Endothelial cell of umbilical vein (primary cell): ENCODE data around the gene DIP2C. TPM values are rescaled to one million over a fixed set of nuclear protein-coding genes. Genes with fewer than 3 reads are reported as not detected.

Source experiments
- BruUV-seq: library from RNA; stranded (reverse); fragments of 400-500 nt; replicated peaks from 2 replicates; lab custom pipeline; 2021; lab: Mats Ljungman, UMichigan
- CTCF ChIA-PET: fragments of 300-600, 350-600 bp; sonication (Branson Sonifier 250); formaldehyde crosslinking; loops from one replicate; lab custom pipeline; 2021; ENCODE audit warnings: antibody characterized with exemption, inconsistent platforms; lab: Charles Lee
- POLR2A ChIA-PET: fragments of 300-600, 350-600 bp; sonication (Branson Sonifier 250); formaldehyde crosslinking; loops from one replicate; lab custom pipeline; 2021; ENCODE audit warnings: antibody characterized with exemption, inconsistent platforms; lab: Charles Lee
- DNase-seq: peaks from one replicate; pipeline ENCODE4 v3.0.0-alpha.2; 2011; ENCODE audit warnings: low read depth, low spot score
- FAIRE-seq: peaks from 2 replicates; lab custom pipeline; 2011; peaks lifted over from hg19 to GRCh38; lab: Jason Lieb, UNC
- H2AFZ ChIP-seq: 2 replicates; pipeline ENCODE4 v1.6.0; 2012; ENCODE audit warnings: low read depth, low read length, control low read depth, inconsistent platforms
- H3K27ac ChIP-seq: 2 replicates; pipeline ENCODE4 v1.5.1; 2011; ENCODE audit warnings: low read depth, mild to moderate bottlenecking, control low read depth, low read length, moderate library complexity; ENCODE audit not compliant: insufficient read depth
- H3K27me3 ChIP-seq, 2 experiments: 2 replicates each; pipeline versions ENCODE4 v1.6.0 to v1.6.1; 2011; ENCODE audit warnings: low read length in 2 of 2, mixed read lengths in 1 of 2; ENCODE audit not compliant: control insufficient read depth in 2 of 2, insufficient read depth in 2 of 2
- H3K36me3 ChIP-seq, 2 experiments: 2 replicates in 1 of 2; 3 replicates in 1 of 2; pipeline ENCODE4 v1.5.1; 2011; ENCODE audit warnings: low read length in 2 of 2, mild to moderate bottlenecking in 1 of 2, moderate library complexity in 1 of 2; ENCODE audit not compliant: control insufficient read depth in 2 of 2, insufficient read depth in 2 of 2; ENCODE audit errors: extremely low read depth in 1 of 2
- H3K4me1 ChIP-seq: 3 replicates; pipeline ENCODE4 v1.5.1; 2011; ENCODE audit warnings: mild to moderate bottlenecking, low read length; ENCODE audit not compliant: control insufficient read depth, insufficient read depth; ENCODE audit errors: extremely low read depth
- H3K4me2 ChIP-seq: 2 replicates; pipeline ENCODE4 v1.6.1; 2011; ENCODE audit warnings: low read length, control low read depth, mixed read lengths; ENCODE audit not compliant: insufficient read depth
- H3K4me3 ChIP-seq, 3 experiments: fragments of 200-600 bp in 1 of 3; sonication (generic), shearing (Covaris generic) in 1 of 3; replicated peaks in 1 of 3; 2 replicates each; pipeline ENCODE4 v1.5.1; 2011 to 2016; ENCODE audit warnings: control low read depth in 3 of 3, low read length in 3 of 3, mild to moderate bottlenecking in 2 of 3, inconsistent platforms in 1 of 3, low read depth in 1 of 3, moderate library complexity in 1 of 3; ENCODE audit not compliant: insufficient read depth in 1 of 3
- H3K79me2 ChIP-seq: 2 replicates; pipeline ENCODE4 v1.6.0; 2012; ENCODE audit warnings: low read length, inconsistent platforms; ENCODE audit not compliant: control insufficient read depth, insufficient read depth
- H3K9ac ChIP-seq: replicated peaks from 2 replicates; pipeline ENCODE3; 2011; ENCODE audit warnings: low read length, control low read depth; ENCODE audit not compliant: insufficient read depth; ENCODE audit errors: extremely low read depth
- H3K9me1 ChIP-seq: replicated peaks from 3 replicates; pipeline ENCODE4 v1.6.0; 2011; ENCODE audit warnings: mild to moderate bottlenecking, low read length; ENCODE audit not compliant: control insufficient read depth, insufficient read depth; ENCODE audit errors: extremely low read depth
- H3K9me3 ChIP-seq: replicated peaks from 2 replicates; pipeline ENCODE4 v1.5.1; 2012; ENCODE audit warnings: low read length, inconsistent platforms; ENCODE audit not compliant: control insufficient read depth, insufficient read depth
- H4K20me1 ChIP-seq: replicated peaks from 2 replicates; pipeline ENCODE3; 2011; ENCODE audit warnings: mild to moderate bottlenecking, low read length; ENCODE audit not compliant: control insufficient read depth, insufficient read depth; ENCODE audit errors: extremely low read depth
- CTCF ChIP-seq, 2 donors: IDR thresholded peaks; 1 replicate in 1 of 2; 2 replicates in 1 of 2; pipeline ENCODE4 v1.5.1; 2011; ENCODE audit warnings: low read length in 2 of 2, mild to moderate bottlenecking in 2 of 2, moderate library complexity in 2 of 2, control low read depth in 1 of 2, inconsistent platforms in 1 of 2, low read depth in 1 of 2; ENCODE audit not compliant: insufficient read depth in 1 of 2; ENCODE audit errors: extremely low read depth in 1 of 2
- EZH2 ChIP-seq: IDR thresholded peaks from 2 replicates; pipeline ENCODE4 v1.6.1; 2012; ENCODE audit warnings: borderline replicate concordance, low read depth, mild to moderate bottlenecking, moderate library complexity, low read length, inconsistent platforms; ENCODE audit not compliant: severe bottlenecking
- FOS ChIP-seq: IDR thresholded peaks from 2 replicates; pipeline ENCODE4 v1.6.1; 2011; ENCODE audit warnings: mild to moderate bottlenecking, low read length, moderate library complexity, borderline replicate concordance; ENCODE audit not compliant: insufficient read depth
- GATA2 ChIP-seq: IDR thresholded peaks from 2 replicates; pipeline ENCODE4 v1.7.0; 2011; ENCODE audit warnings: low read depth, mild to moderate bottlenecking, moderate library complexity, mixed read lengths, low read length; ENCODE audit not compliant: insufficient read length, insufficient read depth
- JUN ChIP-seq: IDR thresholded peaks from 2 replicates; pipeline ENCODE4 v1.6.1; 2011; ENCODE audit warnings: borderline replicate concordance, low read depth; ENCODE audit not compliant: insufficient read length, insufficient read depth
- MYC ChIP-seq: IDR thresholded peaks from one replicate; pipeline ENCODE4 v1.6.1; 2011; ENCODE audit warnings: mild to moderate bottlenecking, low read depth, low read length
- POLR2A ChIP-seq: IDR thresholded peaks from 2 replicates; pipeline ENCODE4 v1.6.1; 2012; ENCODE audit warnings: low read depth, mild to moderate bottlenecking, control low read depth, low read length
- POLR2AphosphoS5 ChIP-seq: IDR thresholded peaks from 2 replicates; pipeline ENCODE4 v1.6.1; 2012; ENCODE audit warnings: low read depth, mild to moderate bottlenecking, control low read depth, low read length, moderate library complexity; ENCODE audit not compliant: insufficient read depth
- dilution Hi-C: fragments of 300-500 bp; cut with MboI; formaldehyde crosslinking; loops from one replicate; pipeline ENCODE4 v1.15.0; 2019; ENCODE audit warnings: low sequenced_read_pairs; ENCODE audit not compliant: extremely low pct_ligation_motif_present
- intact Hi-C: fragments of 100-400 bp; cut with micrococcal nuclease; formaldehyde crosslinking; loops from one replicate; pipeline ENCODE4 v1.10.0; 2022
- polyA plus RNA-seq, 4 experiments: library from polyadenylated mRNA; depleted of rRNA in 3 of 4; stranded (reverse) in 3 of 4; unstranded in 1 of 4; fragments of >200 nt; gene quantifications; 2 replicates each; pipeline versions ENCODE4 v1.2.1 to v1.2.3, GENCODE V29; 2011 to 2012; ENCODE audit warnings: missing spikeins in 1 of 4
- total RNA-seq: library from RNA; stranded (reverse); gene quantifications from 2 replicates; pipeline ENCODE4 v1.2.3, GENCODE V29; 2021
- TF ChIP-seq, protein P1 (sequence below): IDR thresholded peaks from 2 replicates; pipeline ENCODE4 v1.6.1; 2011; ENCODE audit not compliant: insufficient read depth, insufficient read length

Gene DIP2C
- total and polyA plus RNA-seq, 2 donors (not counting 3 experiments of a cell fraction or from before 2014, with no cell fraction given), result 3.6 to 10.7 TPM

- intact Hi-C loops, result no loop called here
- H2AFZ ChIP-seq, result no peak overlapping the region
- CTCF ChIA-PET, result no interaction called here
- no peaks in the 10 kb centered on the region for H3K79me2 ChIP-seq
- no peaks in the 10 kb centered on the region for H4K20me1 ChIP-seq
- dilution Hi-C loops, result no loop called here
- DNase-seq (no peak), FAIRE-seq (no peak)
- H3K36me3 ChIP-seq, result no peaks in the 10 kb centered on the region
- peaks cover 12% of the 10 kb centered on the region for H3K4me1 ChIP-seq
- no peaks in the 10 kb centered on the region for H3K27me3 ChIP-seq
- no peaks in the 10 kb centered on the region for H3K9me1 ChIP-seq
- no peak overlapping the region for H3K27ac ChIP-seq
- no peak overlapping the region for H3K4me2 ChIP-seq
- no peaks in the 10 kb centered on the region for H3K9me3 ChIP-seq
- no peak overlapping the region for H3K4me3 ChIP-seq
- POLR2A ChIA-PET, result no interaction called here
- no TSS peak for BruUV-seq
- no peak overlapping the region for H3K9ac ChIP-seq
- TF ChIP-seq, protein P1, sequence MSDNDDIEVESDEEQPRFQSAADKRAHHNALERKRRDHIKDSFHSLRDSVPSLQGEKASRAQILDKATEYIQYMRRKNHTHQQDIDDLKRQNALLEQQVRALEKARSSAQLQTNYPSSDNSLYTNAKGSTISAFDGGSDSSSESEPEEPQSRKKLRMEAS, result no peak
- no peak for TF ChIP-seq EZH2
- no peak for TF ChIP-seq JUN
- no peak for TF ChIP-seq MYC
- TF ChIP-seq GATA2, result no peak
- TF ChIP-seq FOS, result no peak
- no peak for TF ChIP-seq CTCF (IDR thresholded peaks at IDR 0.05; ENCODE audit: extremely low read depth in 1 of 2, insufficient read depth in 1 of 2, low read depth in 1 of 2, low read length in 2 of 2)
- TF ChIP-seq POLR2A, result no peak
- TF ChIP-seq POLR2AphosphoS5, result no peak
Observed at GRCh38 chr10:501596-501995, 187.9 kb downstream of the DIP2C start.
